Measurements from ENCODE around the gene UBALD1. TPM values are rescaled to one million over a fixed set of nuclear protein-coding genes. Genes with fewer than 3 reads are reported as not detected.
"Not testable (repeated sequence)": the region's sequence is repeated elsewhere in the genome, so short reads cannot be mapped to it uniquely, and the experiment has no call there.

UBALD1 gene
- 30.8 TPM for total RNA-seq

- intact Hi-C loops (cut with DNase I) = no loop called here
- DNase-seq (ENCODE audit: low spot score) = peak; percentile 86
- ATAC-seq = peak; percentile 68
Observed at GRCh38 chr16:4614571-4615383, at the start of gene UBALD1. Gene UBALD1, minus strand, starts transcription at chr16:4614888. Its CDS starts 91 bp downstream, at chr16:4614797.

- intact Hi-C loops (cut with DNase I) = no loop called here
- peak; percentile 77 for DNase-seq (ENCODE audit: low spot score)
- ATAC-seq = peak; percentile 47
Observed at GRCh38 chr16:4663777-4664465, 49.2 kb upstream of the UBALD1 start.

DNA sequence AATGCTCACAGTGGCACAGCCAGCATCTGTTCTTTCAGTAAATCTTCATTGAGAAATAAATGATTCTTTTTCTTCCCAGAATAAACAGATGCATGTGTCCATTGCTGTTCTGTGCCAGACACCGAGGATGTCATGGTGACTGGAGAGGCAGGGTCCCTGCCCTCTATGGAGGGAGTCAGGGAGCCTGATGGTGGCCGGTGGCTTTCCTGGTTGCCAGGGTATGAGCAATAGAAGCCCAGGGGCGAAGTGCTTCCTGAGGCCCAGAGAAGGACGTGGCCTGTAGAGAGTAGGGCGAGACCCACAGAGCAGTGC, 48.7 kb upstream of the UBALD1 start:
- intact Hi-C loops (cut with DNase I) = no loop called here
- no peak for DNase-seq (ENCODE audit: low spot score)
- ATAC-seq = no peak

- intact Hi-C loops (cut with DNase I) = no loop called here
- ATAC-seq = no peak
Observed at GRCh38 chr16:4661661-4662060, 47.0 kb upstream of the UBALD1 start.

GRCh38 chr16:4660454-4661007, 45.8 kb upstream of the UBALD1 start:
- DNase-seq (ENCODE audit: low spot score) (peak; percentile 78), ATAC-seq (peak; percentile 55)
- intact Hi-C loops (cut with DNase I) = no loop called here

More at GRCh38 chr16:4661661-4662060, 47.0 kb upstream of the UBALD1 start:
- no peak for DNase-seq (ENCODE audit: low spot score)

DNA sequence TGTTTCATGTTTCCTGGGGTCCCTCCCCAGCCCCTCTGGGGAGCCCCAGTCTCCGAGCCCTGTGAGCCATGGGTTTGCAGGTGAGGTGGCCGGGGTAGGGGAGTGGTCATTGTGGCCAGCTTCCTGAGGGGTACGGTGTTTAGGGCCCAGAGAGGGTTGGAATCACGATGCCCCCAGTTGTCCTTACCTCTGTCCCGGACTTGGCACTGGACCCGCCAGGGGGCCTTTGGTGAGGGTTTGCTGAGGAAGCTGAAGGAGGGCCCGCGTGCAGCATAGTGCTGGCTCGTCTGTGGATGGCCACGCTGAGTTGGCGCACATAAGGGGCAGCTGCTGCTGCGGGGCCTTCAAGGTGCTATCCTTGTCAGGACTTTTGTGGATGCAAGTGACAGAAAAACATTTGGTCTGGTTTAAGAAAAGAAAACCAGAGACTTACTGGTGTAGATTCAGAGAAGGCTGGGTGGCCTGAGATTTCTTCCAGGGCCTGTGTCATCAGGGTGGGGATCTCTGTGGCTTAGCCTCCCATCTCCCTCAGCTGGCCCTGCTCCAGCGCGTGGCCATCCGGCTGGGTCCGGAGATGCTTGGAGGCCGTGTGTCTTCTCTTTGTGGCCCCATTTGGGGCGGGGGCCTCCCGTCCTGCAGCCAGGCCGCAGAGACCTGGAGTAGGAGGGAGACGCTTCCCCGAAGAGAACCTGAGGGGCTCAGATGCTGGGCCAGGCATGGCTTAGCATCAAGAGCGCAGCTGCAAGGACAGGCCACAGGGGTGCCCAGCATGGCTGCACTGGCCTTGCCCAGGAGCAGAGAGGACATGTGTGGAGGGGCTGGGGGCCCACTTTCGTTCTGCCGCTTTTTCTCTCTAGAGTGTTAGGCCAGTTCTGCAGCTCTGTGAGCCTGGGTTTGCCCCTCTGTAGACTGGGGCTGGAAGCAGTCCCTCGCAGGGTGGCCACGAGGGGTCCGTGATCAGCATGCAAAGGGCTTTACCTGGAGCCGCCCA, 45.0 kb upstream of the UBALD1 start:
- DNase-seq (ENCODE audit: low spot score) = no peak
- intact Hi-C loops (cut with DNase I) = no loop called here
- ATAC-seq = no peak

DNA sequence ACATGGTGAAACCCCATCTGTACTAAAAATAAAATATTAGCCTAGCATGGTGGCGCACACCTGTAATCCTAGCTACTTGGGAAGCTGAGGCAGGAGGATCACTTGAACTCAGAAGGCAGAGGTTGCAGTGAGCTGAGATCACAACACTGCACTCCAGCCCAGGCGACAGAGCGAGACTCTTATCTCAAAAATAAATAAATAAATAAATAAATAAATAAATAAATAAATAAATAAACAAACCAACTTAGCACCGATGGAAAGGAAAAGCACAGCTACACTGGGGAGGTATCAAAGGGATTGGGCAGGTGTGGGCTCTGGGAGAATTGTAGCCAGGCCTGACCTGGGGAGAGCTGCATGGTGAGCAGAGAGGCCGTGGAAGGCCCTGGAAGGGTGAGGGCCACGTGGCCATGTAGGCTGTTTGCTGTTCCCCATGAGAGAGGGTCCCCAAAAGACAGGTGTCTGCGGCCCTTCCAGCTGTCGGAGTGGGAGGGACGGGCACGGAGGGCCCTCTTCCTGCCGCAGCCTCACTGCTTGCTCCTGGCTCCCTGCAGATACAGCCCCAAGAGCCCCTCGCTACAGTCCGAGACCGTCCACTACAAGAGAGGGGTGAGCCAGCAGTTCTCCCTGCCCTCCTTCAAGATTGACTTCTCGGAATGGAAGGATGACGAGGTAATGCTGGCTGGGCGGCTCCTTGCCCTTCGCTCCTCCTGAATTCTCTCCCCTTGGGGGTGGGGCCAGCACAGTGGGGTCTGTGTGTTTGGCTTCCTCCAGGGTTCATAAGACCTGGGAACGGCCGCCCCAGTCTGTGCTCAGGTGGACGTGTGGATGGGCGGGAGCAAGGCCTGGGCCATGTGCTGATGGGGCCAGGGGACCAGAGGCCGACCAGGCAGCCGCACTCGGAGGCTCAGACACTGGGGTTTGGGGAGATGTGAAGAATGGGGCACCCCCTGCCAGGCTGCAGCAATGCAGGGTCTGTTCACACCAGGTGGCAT, 42.3 kb upstream of the UBALD1 start:
- ATAC-seq (no peak), DNase-seq (ENCODE audit: low spot score) (no peak)
- intact Hi-C loops (cut with DNase I) = no loop called here

- DNase-seq (ENCODE audit: low spot score) (no peak), ATAC-seq (no peak)
- intact Hi-C loops (cut with DNase I) = no loop called here
Observed at GRCh38 chr16:4656221-4656620, 41.5 kb upstream of the UBALD1 start.

DNA sequence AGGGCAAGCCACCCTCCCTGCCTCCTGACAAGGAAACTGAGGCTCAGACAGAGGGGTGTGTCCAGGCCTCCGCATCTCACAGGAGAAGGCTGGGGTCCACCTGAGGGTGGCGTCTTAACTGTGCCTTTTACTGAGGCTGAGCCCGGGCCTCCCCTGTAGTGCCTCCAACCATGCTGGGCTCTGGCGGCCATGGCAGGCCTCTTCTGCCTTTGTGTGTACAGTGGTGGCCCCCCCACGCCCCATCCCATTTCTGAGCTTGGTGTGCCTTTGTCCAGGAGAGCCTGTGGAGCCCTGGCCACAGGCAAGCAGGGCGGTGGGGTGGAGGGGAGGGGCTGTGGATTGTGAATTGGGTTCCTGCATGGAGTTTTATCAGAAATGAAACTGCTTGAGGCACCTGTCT, 41.1 kb upstream of the UBALD1 start:
- intact Hi-C loops (cut with DNase I) = no loop called here
- no peak for DNase-seq (ENCODE audit: low spot score)
- ATAC-seq = no peak

DNA sequence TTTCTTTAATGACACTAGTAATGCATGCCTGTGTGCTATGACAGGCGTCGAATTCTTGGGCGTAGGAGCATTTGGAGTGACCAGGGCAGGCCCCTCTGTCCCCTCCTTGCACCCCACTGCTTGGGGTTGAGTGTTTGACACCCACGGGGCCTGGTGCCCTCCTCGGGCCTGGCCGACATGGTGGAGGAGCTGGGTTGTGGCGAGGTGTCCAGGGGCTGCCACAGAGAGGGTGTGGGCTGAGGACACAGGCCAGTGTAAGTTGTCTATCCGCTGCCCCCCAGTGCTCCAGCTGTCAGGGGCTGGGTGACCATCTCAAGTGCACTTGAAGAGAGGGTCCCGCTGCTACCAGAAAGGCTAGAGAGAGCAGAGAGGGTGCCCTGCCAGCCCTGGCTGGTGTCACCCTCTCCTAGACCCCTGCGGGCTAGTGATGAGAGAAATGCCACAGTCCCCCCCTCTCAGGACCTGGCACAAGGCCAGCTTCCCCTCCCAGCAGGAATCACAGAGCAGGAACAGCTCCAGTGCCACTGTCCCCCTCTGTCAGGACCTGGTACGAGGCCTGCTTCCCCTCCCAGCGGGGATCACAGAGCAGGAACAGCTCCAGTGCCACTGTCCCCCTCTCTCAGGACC, 40.4 kb upstream of the UBALD1 start:
- intact Hi-C loops (cut with DNase I) = no loop called here
- DNase-seq (ENCODE audit: low spot score) (no peak), ATAC-seq (no peak)

- ATAC-seq = no peak
- no peak for DNase-seq (ENCODE audit: low spot score)
- intact Hi-C loops (cut with DNase I) = no loop called here
Observed at GRCh38 chr16:4654011-4654963, 39.6 kb upstream of the UBALD1 start.

- ATAC-seq (no peak), DNase-seq (ENCODE audit: low spot score) (no peak)
- intact Hi-C loops (cut with DNase I) = no loop called here
Observed at GRCh38 chr16:4652561-4652960, 37.9 kb upstream of the UBALD1 start.

GRCh38 chr16:4651827-4652226, 37.1 kb upstream of the UBALD1 start:
- intact Hi-C loops (cut with DNase I) = no loop called here
- DNase-seq (ENCODE audit: low spot score) (no peak), ATAC-seq (no peak)

DNA sequence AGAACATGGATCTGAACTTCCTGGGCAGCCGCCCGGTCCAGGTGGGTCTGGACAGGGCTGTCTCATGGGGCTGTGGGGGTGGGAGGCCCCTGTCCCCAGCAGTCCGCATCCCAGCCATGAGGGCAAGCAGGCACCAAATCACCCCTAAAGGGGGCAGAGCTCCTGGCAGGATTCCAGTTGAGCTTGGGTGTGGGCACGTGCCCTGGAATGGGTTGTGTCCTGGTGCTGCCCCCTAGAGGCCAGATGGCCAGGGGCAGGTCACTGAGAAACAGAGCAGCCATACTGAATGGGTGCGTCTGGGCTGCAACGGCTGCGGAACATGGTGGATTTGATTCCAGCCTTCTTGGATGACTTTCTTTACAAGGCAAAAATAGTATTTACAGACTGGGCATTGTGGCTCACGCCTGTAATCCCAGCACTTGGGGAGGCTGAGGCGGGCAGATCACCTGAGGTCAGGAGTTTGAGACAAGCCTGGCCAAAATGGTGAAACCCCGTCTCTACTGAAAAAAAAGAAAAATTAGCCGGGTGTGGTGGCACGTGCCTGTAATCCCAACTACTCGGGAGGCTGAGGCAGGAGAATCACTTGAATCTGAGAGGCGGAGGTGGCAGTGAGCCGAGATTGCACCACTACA, 35.9 kb upstream of the UBALD1 start:
- ATAC-seq (peak; percentile 45), DNase-seq (ENCODE audit: low spot score) (peak; percentile 74)
- intact Hi-C loops (cut with DNase I) = not testable (repeated sequence)

GRCh38 chr16:4649744-4650442, 35.2 kb upstream of the UBALD1 start:
- DNase-seq (ENCODE audit: low spot score) (no peak), ATAC-seq (no peak)
- intact Hi-C loops (cut with DNase I) = no loop called here

- intact Hi-C loops (cut with DNase I) = no loop called here
- no peak for DNase-seq (ENCODE audit: low spot score)
- ATAC-seq = no peak
Observed at GRCh38 chr16:4648917-4649316, 34.2 kb upstream of the UBALD1 start.
